Iris pigment epithelial cell (primary cell): ENCODE data around the gene CMPK1.

Experiments used
- DNase-seq: peaks from one replicate; pipeline ENCODE4 v3.0.0-alpha.2; 2011; ENCODE audit warnings: low read depth

The CMPK1 gene

GRCh38 chr1:47424336-47424982 is 90.9 kb downstream of the CMPK1 start:
- no peak for DNase-seq
